Skeletal muscle tissue (tissue), 4 donors: ENCODE results near the gene RPH3AL. TPM values are rescaled to one million over a fixed set of nuclear protein-coding genes. Genes with fewer than 3 reads are reported as not detected.
A peak's percentile ranks its signal among the peaks of the same experiment; 100 is the strongest.

Experiments
- H3K27ac ChIP-seq: one replicate; pipeline ENCODE4 v1.7.0; 2013; ENCODE audit warnings: mild to moderate bottlenecking, low read depth, low read length, inconsistent platforms
- H3K27me3 ChIP-seq, 3 donors: one replicate each; pipeline ENCODE4 v1.7.0; 2013; ENCODE audit warnings: low read length in 3 of 3; ENCODE audit not compliant: control insufficient read depth in 3 of 3, insufficient read depth in 3 of 3
- H3K36me3 ChIP-seq, 3 donors: one replicate each; pipeline ENCODE4 v1.7.0; 2013; ENCODE audit warnings: low read length in 3 of 3; ENCODE audit not compliant: control insufficient read depth in 3 of 3, insufficient read depth in 3 of 3
- H3K4me1 ChIP-seq, 3 donors: one replicate each; pipeline ENCODE4 v1.7.0; 2013; ENCODE audit warnings: low read length in 3 of 3, mild to moderate bottlenecking in 3 of 3; ENCODE audit not compliant: control insufficient read depth in 3 of 3, insufficient read depth in 3 of 3
- H3K4me3 ChIP-seq, 3 donors: one replicate each; pipeline ENCODE4 v1.7.0; 2013; ENCODE audit warnings: low read length in 3 of 3
- H3K9ac ChIP-seq, 3 donors: one replicate each; pipeline ENCODE4 v1.7.0; 2013; ENCODE audit warnings: low read length in 3 of 3, mild to moderate bottlenecking in 3 of 3, moderate library complexity in 2 of 3, low read depth in 1 of 3
- H3K9me3 ChIP-seq, 3 donors: one replicate each; pipeline ENCODE4 v1.7.0; 2013; ENCODE audit warnings: low read length in 3 of 3; ENCODE audit not compliant: control insufficient read depth in 3 of 3
- total RNA-seq: library from RNA; depleted of rRNA; stranded (reverse); fragments of >200 nt; gene quantifications from one replicate; pipeline ENCODE4 v1.2.3, GENCODE V29; 2014
- donor health status: Osteomylitis.

The RPH3AL gene
- total RNA-seq, 1 donor from 2014 or later, result 1.6 TPM

- H3K4me3 ChIP-seq, result no peak overlapping the region
- H3K27ac ChIP-seq, result no peak overlapping the region
- H3K9ac ChIP-seq, result no peak overlapping the region
- no peaks in the 10 kb centered on the region for H3K9me3 ChIP-seq
- peaks cover 0 to 9% (median 2%) of the 10 kb centered on the region in 3 donors for H3K36me3 ChIP-seq
- peaks cover 0 to 4% (median 0%) of the 10 kb centered on the region in 3 donors for H3K4me1 ChIP-seq
- no peaks in the 10 kb centered on the region for H3K27me3 ChIP-seq
Observed at GRCh38 chr17:284676-285355, 67.8 kb downstream of the RPH3AL start.

GRCh38 chr17:283911-284675 is 68.5 kb downstream of the RPH3AL start:
- no peak overlapping the region for H3K4me3 ChIP-seq
- no peaks in the 10 kb centered on the region for H3K27me3 ChIP-seq
- peaks cover 0 to 4% (median 0%) of the 10 kb centered on the region in 3 donors for H3K4me1 ChIP-seq
- H3K9ac ChIP-seq, result no peak overlapping the region
- H3K36me3 ChIP-seq, result peaks cover 0 to 9% (median 2%) of the 10 kb centered on the region in 3 donors
- H3K9me3 ChIP-seq, result no peaks in the 10 kb centered on the region
- H3K27ac ChIP-seq, result no peak overlapping the region

- peaks cover 0 to 4% (median 0%) of the 10 kb centered on the region in 3 donors for H3K4me1 ChIP-seq
- H3K27ac ChIP-seq, result no peak overlapping the region
- peaks cover 0 to 9% (median 2%) of the 10 kb centered on the region in 3 donors for H3K36me3 ChIP-seq
- no peaks in the 10 kb centered on the region for H3K27me3 ChIP-seq
- no peak overlapping the region for H3K9ac ChIP-seq
- H3K4me3 ChIP-seq, result no peak overlapping the region
- H3K9me3 ChIP-seq, result no peaks in the 10 kb centered on the region
Observed at GRCh38 chr17:282912-283882, 69.4 kb downstream of the RPH3AL start.

GRCh38 chr17:282000-282911 is 70.4 kb downstream of the RPH3AL start:
- H3K4me3 ChIP-seq, result no peak overlapping the region
- H3K9ac ChIP-seq, result no peak overlapping the region
- H3K27me3 ChIP-seq, result no peaks in the 10 kb centered on the region
- no peaks in the 10 kb centered on the region for H3K9me3 ChIP-seq
- H3K36me3 ChIP-seq, result peaks cover 0 to 9% (median 2%) of the 10 kb centered on the region in 3 donors
- H3K27ac ChIP-seq, result no peak overlapping the region
- H3K4me1 ChIP-seq, result peaks cover 0 to 4% (median 0%) of the 10 kb centered on the region in 3 donors

- H3K27me3 ChIP-seq, result no peaks in the 10 kb centered on the region
- H3K9ac ChIP-seq, result no peak overlapping the region
- no peak overlapping the region for H3K4me3 ChIP-seq
- no peak overlapping the region for H3K27ac ChIP-seq
- H3K36me3 ChIP-seq, result peaks cover 0 to 9% (median 2%) of the 10 kb centered on the region in 3 donors
- H3K9me3 ChIP-seq, result no peaks in the 10 kb centered on the region
- H3K4me1 ChIP-seq, result peaks cover 0 to 4% (median 0%) of the 10 kb centered on the region in 3 donors
Observed at GRCh38 chr17:281365-281999, 71.1 kb downstream of the RPH3AL start.

GRCh38 chr17:280901-281300 is 71.7 kb downstream of the RPH3AL start:
- peaks cover 0 to 4% (median 0%) of the 10 kb centered on the region in 3 donors for H3K4me1 ChIP-seq
- no peak overlapping the region for H3K9ac ChIP-seq
- H3K27ac ChIP-seq, result no peak overlapping the region

GRCh38 chr17:280216-280615 is 72.4 kb downstream of the RPH3AL start:
- Histone ChIP-seq H3K9ac (no peak overlapping the region), H3K27ac (peak overlapping the region; percentile 52), H3K36me3 (peaks cover 0 to 9% (median 2%) of the 10 kb centered on the region in 3 donors), H3K27me3 (no peaks in the 10 kb centered on the region), H3K4me1 (peaks cover 0 to 4% (median 0%) of the 10 kb centered on the region in 3 donors), H3K4me3 (no peak overlapping the region), H3K9me3 (no peaks in the 10 kb centered on the region)

More at GRCh38 chr17:280901-281300, 71.7 kb downstream of the RPH3AL start:
- H3K27me3 ChIP-seq, result no peaks in the 10 kb centered on the region
- H3K4me3 ChIP-seq, result no peak overlapping the region
- peaks cover 0 to 9% (median 2%) of the 10 kb centered on the region in 3 donors for H3K36me3 ChIP-seq
- H3K9me3 ChIP-seq, result no peaks in the 10 kb centered on the region

- H3K27ac ChIP-seq, result peak overlapping the region; percentile 52
- no peak overlapping the region for H3K9ac ChIP-seq
- H3K9me3 ChIP-seq, result no peaks in the 10 kb centered on the region
Observed at GRCh38 chr17:279776-280175, 72.8 kb downstream of the RPH3AL start.

More at GRCh38 chr17:279776-280175, 72.8 kb downstream of the RPH3AL start:
- H3K4me3 ChIP-seq, result no peak overlapping the region
- peaks cover 0 to 9% (median 2%) of the 10 kb centered on the region in 3 donors for H3K36me3 ChIP-seq
- no peaks in the 10 kb centered on the region for H3K27me3 ChIP-seq
- H3K4me1 ChIP-seq, result peaks cover 0 to 4% (median 0%) of the 10 kb centered on the region in 3 donors
